HL-60 (cell line): ENCODE data around the gene B4GALT6.
A peak's percentile ranks its signal among the peaks of the same experiment; 100 is the strongest.

Experiments
- DNase-seq, 2 experiments: peaks; one replicate each; pipeline ENCODE4 v3.0.0-alpha.2; 2010 to 2020; ENCODE audit warnings: low read depth in 1 of 2, low spot score in 1 of 2
- H3K27ac ChIP-seq: fragments of 250-450 bp; sonication (Bioruptor Pico); replicated peaks from 2 replicates; pipeline ENCODE4 v1.5.1; 2020; ENCODE audit warnings: mild to moderate bottlenecking, moderate library complexity
- H3K27me3 ChIP-seq: fragments of 250-450 bp; sonication (Bioruptor Pico); 2 replicates; pipeline ENCODE4 v1.5.1; 2021; ENCODE audit warnings: mild to moderate bottlenecking, moderate library complexity; ENCODE audit not compliant: insufficient read depth, poor library complexity, severe bottlenecking
- H3K4me3 ChIP-seq: replicated peaks from 2 replicates; pipeline ENCODE4 v1.5.1; 2011; ENCODE audit warnings: mild to moderate bottlenecking, control low read depth, low read length; ENCODE audit not compliant: insufficient read depth
- GABPA ChIP-seq: IDR thresholded peaks from 2 replicates; pipeline ENCODE4 v1.6.1; 2012; ENCODE audit warnings: low read depth
- POLR2AphosphoS5 ChIP-seq: IDR thresholded peaks from 2 replicates; pipeline ENCODE4 v1.6.1; 2012; ENCODE audit warnings: low read depth
- SPI1 ChIP-seq: IDR thresholded peaks from 2 replicates; pipeline ENCODE4 v1.6.1; 2012; ENCODE audit warnings: low read depth, mild to moderate bottlenecking, borderline replicate concordance
- TF ChIP-seq, protein P1 (sequence below): IDR thresholded peaks from 2 replicates; pipeline ENCODE4 v1.6.1; 2012; ENCODE audit warnings: low read depth; ENCODE audit not compliant: insufficient replicate concordance
- TF ChIP-seq, protein P2 (sequence below): IDR thresholded peaks from one replicate; pipeline ENCODE4 v1.5.1; 2011; ENCODE audit warnings: low read length, control low read depth, inconsistent platforms; ENCODE audit not compliant: insufficient read depth

Gene B4GALT6

DNA sequence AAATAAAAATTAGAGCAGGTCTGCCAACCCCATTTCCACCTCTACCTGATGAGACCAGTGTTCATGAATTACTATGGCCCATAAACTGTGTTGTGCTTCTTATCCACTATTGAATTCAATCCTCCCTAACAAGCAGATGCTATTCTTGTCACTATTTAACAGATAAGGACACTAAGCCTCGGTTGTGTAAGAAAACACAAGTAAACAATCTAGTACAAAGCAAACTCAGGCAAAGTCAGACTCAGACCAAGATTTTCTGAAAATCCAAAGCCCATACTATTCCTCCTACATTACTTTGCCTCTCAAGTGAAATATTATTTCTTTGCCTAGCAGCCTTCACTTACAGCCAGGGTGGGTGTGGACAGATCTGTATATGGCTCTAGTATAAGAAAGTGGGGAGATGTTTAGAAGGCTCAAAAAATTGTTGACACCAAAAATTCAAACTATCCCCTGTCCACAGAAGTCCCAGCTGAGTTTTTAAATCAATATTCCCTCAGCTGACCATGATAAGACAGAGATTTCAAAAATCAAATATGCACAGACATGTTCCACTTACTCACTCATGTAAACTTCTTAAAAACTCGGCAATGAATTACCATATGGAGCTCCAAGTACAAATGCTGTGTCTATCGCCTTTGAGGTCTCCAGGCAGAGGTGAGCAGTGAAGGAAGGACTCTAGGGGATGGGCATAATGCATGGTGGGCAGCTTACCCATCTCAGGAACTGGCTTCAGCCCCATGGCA lies 108.7 kb downstream of the B4GALT6 start:
- H3K27me3 ChIP-seq: peaks cover 6% of the 10 kb centered on the region
- no peak overlapping the region for H3K4me3 ChIP-seq
- H3K27ac ChIP-seq: no peak overlapping the region
- no peak for DNase-seq
- TF ChIP-seq GABPA (no peak), SPI1 (no peak), POLR2AphosphoS5 (no peak)
- TF ChIP-seq, protein P1, sequence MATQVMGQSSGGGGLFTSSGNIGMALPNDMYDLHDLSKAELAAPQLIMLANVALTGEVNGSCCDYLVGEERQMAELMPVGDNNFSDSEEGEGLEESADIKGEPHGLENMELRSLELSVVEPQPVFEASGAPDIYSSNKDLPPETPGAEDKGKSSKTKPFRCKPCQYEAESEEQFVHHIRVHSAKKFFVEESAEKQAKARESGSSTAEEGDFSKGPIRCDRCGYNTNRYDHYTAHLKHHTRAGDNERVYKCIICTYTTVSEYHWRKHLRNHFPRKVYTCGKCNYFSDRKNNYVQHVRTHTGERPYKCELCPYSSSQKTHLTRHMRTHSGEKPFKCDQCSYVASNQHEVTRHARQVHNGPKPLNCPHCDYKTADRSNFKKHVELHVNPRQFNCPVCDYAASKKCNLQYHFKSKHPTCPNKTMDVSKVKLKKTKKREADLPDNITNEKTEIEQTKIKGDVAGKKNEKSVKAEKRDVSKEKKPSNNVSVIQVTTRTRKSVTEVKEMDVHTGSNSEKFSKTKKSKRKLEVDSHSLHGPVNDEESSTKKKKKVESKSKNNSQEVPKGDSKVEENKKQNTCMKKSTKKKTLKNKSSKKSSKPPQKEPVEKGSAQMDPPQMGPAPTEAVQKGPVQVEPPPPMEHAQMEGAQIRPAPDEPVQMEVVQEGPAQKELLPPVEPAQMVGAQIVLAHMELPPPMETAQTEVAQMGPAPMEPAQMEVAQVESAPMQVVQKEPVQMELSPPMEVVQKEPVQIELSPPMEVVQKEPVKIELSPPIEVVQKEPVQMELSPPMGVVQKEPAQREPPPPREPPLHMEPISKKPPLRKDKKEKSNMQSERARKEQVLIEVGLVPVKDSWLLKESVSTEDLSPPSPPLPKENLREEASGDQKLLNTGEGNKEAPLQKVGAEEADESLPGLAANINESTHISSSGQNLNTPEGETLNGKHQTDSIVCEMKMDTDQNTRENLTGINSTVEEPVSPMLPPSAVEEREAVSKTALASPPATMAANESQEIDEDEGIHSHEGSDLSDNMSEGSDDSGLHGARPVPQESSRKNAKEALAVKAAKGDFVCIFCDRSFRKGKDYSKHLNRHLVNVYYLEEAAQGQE: no peak
- TF ChIP-seq, protein P2, sequence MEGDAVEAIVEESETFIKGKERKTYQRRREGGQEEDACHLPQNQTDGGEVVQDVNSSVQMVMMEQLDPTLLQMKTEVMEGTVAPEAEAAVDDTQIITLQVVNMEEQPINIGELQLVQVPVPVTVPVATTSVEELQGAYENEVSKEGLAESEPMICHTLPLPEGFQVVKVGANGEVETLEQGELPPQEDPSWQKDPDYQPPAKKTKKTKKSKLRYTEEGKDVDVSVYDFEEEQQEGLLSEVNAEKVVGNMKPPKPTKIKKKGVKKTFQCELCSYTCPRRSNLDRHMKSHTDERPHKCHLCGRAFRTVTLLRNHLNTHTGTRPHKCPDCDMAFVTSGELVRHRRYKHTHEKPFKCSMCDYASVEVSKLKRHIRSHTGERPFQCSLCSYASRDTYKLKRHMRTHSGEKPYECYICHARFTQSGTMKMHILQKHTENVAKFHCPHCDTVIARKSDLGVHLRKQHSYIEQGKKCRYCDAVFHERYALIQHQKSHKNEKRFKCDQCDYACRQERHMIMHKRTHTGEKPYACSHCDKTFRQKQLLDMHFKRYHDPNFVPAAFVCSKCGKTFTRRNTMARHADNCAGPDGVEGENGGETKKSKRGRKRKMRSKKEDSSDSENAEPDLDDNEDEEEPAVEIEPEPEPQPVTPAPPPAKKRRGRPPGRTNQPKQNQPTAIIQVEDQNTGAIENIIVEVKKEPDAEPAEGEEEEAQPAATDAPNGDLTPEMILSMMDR: no peak

DNA sequence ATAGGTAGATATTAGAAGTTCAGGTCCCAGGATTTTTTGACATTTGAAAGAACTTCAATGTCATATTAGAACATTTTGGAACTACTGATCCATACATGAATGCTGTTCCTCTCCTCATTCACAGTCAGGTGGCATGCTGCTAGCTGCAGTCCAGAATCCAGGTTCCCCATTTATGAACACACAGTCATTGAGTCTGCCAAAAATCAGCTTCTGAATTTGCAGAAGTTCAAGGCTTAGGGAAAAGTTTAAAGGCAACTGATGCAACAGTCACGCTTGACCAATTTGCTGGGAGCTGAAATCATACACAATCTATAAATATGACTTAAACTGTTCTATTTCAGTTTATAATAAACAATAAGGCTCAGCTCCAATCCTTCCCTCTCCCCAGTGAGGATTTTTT lies 110.0 kb downstream of the B4GALT6 start:
- TF ChIP-seq, protein P1: no peak
- TF ChIP-seq POLR2AphosphoS5: no peak
- no peak for TF ChIP-seq GABPA
- peak; percentile 74; the same call in 1 of the 2 replicates for TF ChIP-seq SPI1
- peaks cover 6% of the 10 kb centered on the region for H3K27me3 ChIP-seq
- peak in 1 of 2 experiments; percentile 68 for DNase-seq
- no peak overlapping the region for H3K4me3 ChIP-seq
- no peak overlapping the region for H3K27ac ChIP-seq
